ENCODE results near the gene SNAPC5. TPM values are rescaled to one million over a fixed set of nuclear protein-coding genes. Genes with fewer than 3 reads are reported as not detected.
A peak's percentile ranks its signal among the peaks of the same experiment; 100 is the strongest.

Gene SNAPC5
- total and polyA plus RNA-seq, 2 of the 8 experiments (the other 6 are each of a cell fraction or from before 2014, with no cell fraction given) = 18.7 to 23.1 TPM

DNA sequence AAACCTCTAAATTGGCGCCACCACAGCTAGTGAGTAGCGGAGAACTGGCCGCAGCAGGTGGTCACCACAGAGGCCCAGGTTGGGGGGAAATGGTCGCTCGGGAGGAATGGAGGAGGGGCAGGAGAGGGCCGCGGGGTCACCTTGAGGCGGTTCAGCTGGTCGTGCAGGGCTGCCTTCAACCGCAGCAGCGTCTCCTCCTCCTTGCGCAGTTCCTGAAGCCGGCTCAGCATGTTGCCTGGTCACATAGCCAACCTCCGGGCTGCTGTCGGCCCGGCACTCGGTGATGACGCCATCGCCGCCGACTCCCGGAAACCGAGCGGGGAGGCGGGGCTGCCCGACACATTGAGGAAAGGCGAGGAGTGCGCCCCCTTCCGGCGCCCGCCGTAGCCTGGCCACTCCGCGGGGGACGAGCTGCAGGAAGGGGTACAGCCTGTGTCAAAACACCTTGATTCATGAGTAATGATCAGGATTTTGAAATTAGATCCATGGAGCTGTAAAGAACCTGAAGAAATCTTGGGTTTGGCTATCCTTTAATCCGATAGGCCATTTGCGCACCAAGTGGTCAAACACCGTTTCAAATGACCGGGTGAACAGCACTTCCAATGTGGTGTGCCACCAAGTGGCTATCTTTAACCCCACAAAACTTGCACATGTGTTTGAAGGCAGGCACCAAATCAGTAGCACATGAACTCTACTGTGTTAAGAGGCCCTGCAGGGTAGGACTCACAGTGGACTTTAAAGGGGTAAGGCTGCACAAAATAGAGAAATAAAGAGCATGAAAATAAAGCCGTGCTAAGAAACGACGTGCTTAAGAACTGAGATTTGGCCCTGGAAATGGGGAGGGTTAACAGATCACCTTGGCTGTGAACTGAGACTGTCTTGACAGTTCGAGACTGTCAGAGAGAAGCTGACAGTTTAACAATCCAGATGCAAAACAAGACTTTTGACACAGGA is at the start of gene SNAPC5 (continued):
- no peak; the same call in none of the 2 replicates for TF ChIP-seq PHF8 (conservative IDR thresholded peaks at IDR 0.05; ENCODE audit: low read depth, low read length)
- no peak; a peak in 1 of 4 replicates for TF ChIP-seq HDAC2 (IDR thresholded peaks at IDR 0.05; ENCODE audit: borderline replicate concordance in 1 of 2, low read depth in 2 of 2, low read length in 2 of 2)
- no peak for TF ChIP-seq JUN (IDR thresholded peaks at IDR 0.05; ENCODE audit: low read depth, low read length)
- TF ChIP-seq GABPA (IDR thresholded peaks at IDR 0.05; ENCODE audit: borderline replicate concordance, insufficient read depth, low read length) = no peak; the same call in 1 of the 2 replicates
- TF ChIP-seq SIRT6 (IDR thresholded peaks at IDR 0.05; ENCODE audit: low read length) = no peak
- no peak for TF ChIP-seq BCL11A (IDR thresholded peaks at IDR 0.05; ENCODE audit: low read depth in 2 of 2, low read length in 2 of 2)
- TF ChIP-seq, protein P1, sequence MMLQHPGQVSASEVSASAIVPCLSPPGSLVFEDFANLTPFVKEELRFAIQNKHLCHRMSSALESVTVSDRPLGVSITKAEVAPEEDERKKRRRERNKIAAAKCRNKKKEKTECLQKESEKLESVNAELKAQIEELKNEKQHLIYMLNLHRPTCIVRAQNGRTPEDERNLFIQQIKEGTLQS (IDR thresholded peaks at IDR 0.05; ENCODE audit: insufficient read depth, low read depth, low read length) = peak; percentile 81
- TF ChIP-seq TEAD4 (IDR thresholded peaks at IDR 0.05; ENCODE audit: low read depth, low read length) = 0 out of 2 replicates have a peak, but pooled peaks have one; percentile 22
- TF ChIP-seq, protein P2, sequence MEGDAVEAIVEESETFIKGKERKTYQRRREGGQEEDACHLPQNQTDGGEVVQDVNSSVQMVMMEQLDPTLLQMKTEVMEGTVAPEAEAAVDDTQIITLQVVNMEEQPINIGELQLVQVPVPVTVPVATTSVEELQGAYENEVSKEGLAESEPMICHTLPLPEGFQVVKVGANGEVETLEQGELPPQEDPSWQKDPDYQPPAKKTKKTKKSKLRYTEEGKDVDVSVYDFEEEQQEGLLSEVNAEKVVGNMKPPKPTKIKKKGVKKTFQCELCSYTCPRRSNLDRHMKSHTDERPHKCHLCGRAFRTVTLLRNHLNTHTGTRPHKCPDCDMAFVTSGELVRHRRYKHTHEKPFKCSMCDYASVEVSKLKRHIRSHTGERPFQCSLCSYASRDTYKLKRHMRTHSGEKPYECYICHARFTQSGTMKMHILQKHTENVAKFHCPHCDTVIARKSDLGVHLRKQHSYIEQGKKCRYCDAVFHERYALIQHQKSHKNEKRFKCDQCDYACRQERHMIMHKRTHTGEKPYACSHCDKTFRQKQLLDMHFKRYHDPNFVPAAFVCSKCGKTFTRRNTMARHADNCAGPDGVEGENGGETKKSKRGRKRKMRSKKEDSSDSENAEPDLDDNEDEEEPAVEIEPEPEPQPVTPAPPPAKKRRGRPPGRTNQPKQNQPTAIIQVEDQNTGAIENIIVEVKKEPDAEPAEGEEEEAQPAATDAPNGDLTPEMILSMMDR (IDR thresholded peaks at IDR 0.05; ENCODE audit: control extremely low read depth in 1 of 3, insufficient read depth in 1 of 3, low read depth in 1 of 3, low read length in 3 of 3) = peak; percentile 78 to 93 (median 90)
- TF ChIP-seq CHD2 (IDR thresholded peaks at IDR 0.05; ENCODE audit: low read length) = peak; percentile 59
- no peak for TF ChIP-seq BRCA1 (IDR thresholded peaks at IDR 0.05; ENCODE audit: low read depth, low read length)
- no peak for TF ChIP-seq ZNF274 (IDR thresholded peaks at IDR 0.05; ENCODE audit: borderline replicate concordance, extremely low read depth, low read length)
- TF ChIP-seq NRF1 (IDR thresholded peaks at IDR 0.05; ENCODE audit: low read depth, low read length) = peak; percentile 4; the same call in 1 of the 2 replicates
- 0 out of 2 replicates have a peak, but pooled peaks have one; percentile 2 for TF ChIP-seq RXRA (IDR thresholded peaks at IDR 0.05; ENCODE audit: insufficient read depth, low read depth, low read length)
- no peak; a peak in 1 of 3 replicates for TF ChIP-seq EP300 (IDR thresholded peaks at IDR 0.05; ENCODE audit: borderline replicate concordance in 1 of 2, low read depth in 2 of 2, low read length in 2 of 2)
- TF ChIP-seq SIN3A (conservative IDR thresholded peaks at IDR 0.05 in 1 of 2, IDR thresholded peaks at IDR 0.05 in 1 of 2; ENCODE audit: low read depth in 1 of 2, low read length in 2 of 2) = peak in 1 of 2 experiments; percentile 88; a peak in 2 of 4 replicates
- peak; percentile 72 for TF ChIP-seq JUND (IDR thresholded peaks at IDR 0.05; ENCODE audit: low read length)
- peak; percentile 77; the same call in 1 of the 2 replicates for TF ChIP-seq SP4 (IDR thresholded peaks at IDR 0.05; ENCODE audit: low read length)
- peak; percentile 57; the same call in 1 of the 2 replicates for TF ChIP-seq TBP (IDR thresholded peaks at IDR 0.05; ENCODE audit: low read depth, low read length)
